Measurements from ENCODE around the gene LRAT.
"Not testable (repeated sequence)": the region's sequence is repeated elsewhere in the genome, so short reads cannot be mapped to it uniquely, and the experiment has no call there.

LRAT gene

GRCh38 chr4:154743683-154744340 lies at the start of gene LRAT:
Gene LRAT (plus strand): TSS chr4:154744000. CDS start chr4:154744327, 327 bp downstream.
- DNase-seq, result no peak

GRCh38 chr4:154707877-154708276 lies 35.9 kb upstream of the LRAT start:
- no peak for DNase-seq

GRCh38 chr4:154709550-154709949 lies 34.2 kb upstream of the LRAT start:
- DNase-seq, result no peak

- DNase-seq, result no peak
Observed at GRCh38 chr4:154711522-154711921, 32.3 kb upstream of the LRAT start.

- DNase-seq, result peak; percentile 12
Observed at GRCh38 chr4:154714339-154715040, 29.3 kb upstream of the LRAT start.

GRCh38 chr4:154719087-154719486 lies 24.7 kb upstream of the LRAT start:
- peak; percentile 4 for DNase-seq

- no peak for DNase-seq
Observed at GRCh38 chr4:154720123-154720522, 23.7 kb upstream of the LRAT start.

- DNase-seq, result no peak
Observed at GRCh38 chr4:154720618-154721267, 23.1 kb upstream of the LRAT start.

GRCh38 chr4:154722262-154722661 lies 21.5 kb upstream of the LRAT start:
- peak; percentile 1 for DNase-seq

- DNase-seq, result not testable (repeated sequence)
Observed at GRCh38 chr4:154723601-154724000, 20.2 kb upstream of the LRAT start.

GRCh38 chr4:154727540-154727939 lies 16.3 kb upstream of the LRAT start:
- no peak for DNase-seq

GRCh38 chr4:154731756-154732155 lies 12.0 kb upstream of the LRAT start:
- DNase-seq, result no peak

- no peak for DNase-seq
Observed at GRCh38 chr4:154732669-154733068, 11.1 kb upstream of the LRAT start.

GRCh38 chr4:154736770-154737169 lies 7.0 kb upstream of the LRAT start:
- DNase-seq, result no peak

- DNase-seq, result peak; percentile 19
Observed at GRCh38 chr4:154738426-154738825, 5.4 kb upstream of the LRAT start.

GRCh38 chr4:154739111-154739510 lies 4.7 kb upstream of the LRAT start:
- DNase-seq, result no peak

GRCh38 chr4:154740462-154740861 lies 3.3 kb upstream of the LRAT start:
- DNase-seq, result no peak

GRCh38 chr4:154741131-154741665 lies 2.6 kb upstream of the LRAT start:
- no peak for DNase-seq

GRCh38 chr4:154741922-154742850 lies 1.6 kb upstream of the LRAT start:
- no peak for DNase-seq

- DNase-seq, result no peak
Observed at GRCh38 chr4:154744341-154744926, 634 bp downstream of the LRAT start.

- DNase-seq, result no peak
Observed at GRCh38 chr4:154757713-154758112, 13.9 kb downstream of the LRAT start.

- no peak for DNase-seq
Observed at GRCh38 chr4:154760895-154761294, 17.1 kb downstream of the LRAT start.

All from NCI-H226 (cell line).